Upper lobe of left lung (tissue), 6 donors: ENCODE measurements around the gene CLASP1. TPM values are rescaled to one million over a fixed set of nuclear protein-coding genes. Genes with fewer than 3 reads are reported as not detected.

Source experiments
- ATAC-seq, 2 donors: fragments of 200-7000 bp; cut with Tn5 transposase; one replicate each; pipeline ENCODE4 v1.9.1; 2022; ENCODE audit warnings: mild to moderate bottlenecking in 2 of 2, moderate library complexity in 2 of 2; ENCODE audit not compliant: low FRiP score in 2 of 2
- DNase-seq, 2 donors: peaks; one replicate each; pipeline ENCODE4 v3.0.0-alpha.2; 2019 to 2020
- H3K27ac ChIP-seq, 4 donors: fragments of 200-600 bp; sonication (generic); one replicate each; pipeline ENCODE4 v1.5.1; 2016 to 2019
- H3K27me3 ChIP-seq, 4 donors: fragments of 200-600 bp; sonication (generic); one replicate each; pipeline ENCODE4 v1.5.1; 2017 to 2019
- H3K36me3 ChIP-seq, 4 donors: fragments of 200-600 bp; sonication (generic); one replicate each; pipeline ENCODE4 v1.5.1; 2016 to 2019
- H3K4me1 ChIP-seq, 4 donors: fragments of 200-600 bp; sonication (generic); one replicate each; pipeline ENCODE4 v1.5.1; 2018 to 2019
- H3K4me3 ChIP-seq, 4 donors: fragments of 200-600 bp; sonication (generic); one replicate each; pipeline ENCODE4 v1.5.1; 2017 to 2019; ENCODE audit warnings: mild to moderate bottlenecking in 2 of 4, moderate library complexity in 1 of 4
- H3K9me3 ChIP-seq, 4 donors: fragments of 200-600 bp; sonication (generic); one replicate each; pipeline ENCODE4 v1.5.1; 2018 to 2019
- EP300 ChIP-seq, 4 donors: sonication (generic); formaldehyde crosslinking; IDR thresholded peaks; one replicate each; pipeline ENCODE4 v1.5.1; 2017; ENCODE audit warnings: antibody characterized with exemption in 4 of 4, control low read depth in 2 of 4
- POLR2A ChIP-seq, 4 donors: fragments of 450-650 bp; IDR thresholded peaks; one replicate each; pipeline ENCODE4 v1.5.1; 2016 to 2017; ENCODE audit warnings: antibody characterized with exemption in 4 of 4, mild to moderate bottlenecking in 2 of 4
- POLR2AphosphoS5 ChIP-seq, 2 donors: sonication (generic); formaldehyde crosslinking; IDR thresholded peaks; one replicate each; pipeline ENCODE4 v1.5.1; 2017; ENCODE audit warnings: antibody characterized with exemption in 2 of 2
- WGBS, 2 donors: methylation state at CpG; one replicate each; pipeline ENCODE4 v1.1.5; 2017 to 2018; 5-methylcytosine and 5-hydroxymethylcytosine counted together
- total RNA-seq, 6 donors: library from RNA; depleted of rRNA in 4 of 6; stranded (reverse); fragments of >200 nt in 4 of 6; gene quantifications; one replicate each; pipeline versions ENCODE4 v1.1.0 to v1.2.1, GENCODE V29; 2016 to 2021
- TF ChIP-seq, protein P1 (sequence below), 6 experiments: fragments of 450-650 bp in 4 of 6; fragments of 200-600 bp in 2 of 6; sonication (generic) in 2 of 6; IDR thresholded peaks; one replicate each; pipeline ENCODE4 v1.5.1; 2016 to 2019; ENCODE audit warnings: antibody characterized with exemption in 6 of 6
- donor health status: DM: no; HTN: no; CAD: no; lungs with moderate emphysema.
- donor health status: DM: no; HTN: yes; CAD: no; lungs with severe emphysema.

The CLASP1 gene
- total RNA-seq, 6 donors from 2014 or later, result 36.3 to 95.3 (median 46.8) TPM

DNA sequence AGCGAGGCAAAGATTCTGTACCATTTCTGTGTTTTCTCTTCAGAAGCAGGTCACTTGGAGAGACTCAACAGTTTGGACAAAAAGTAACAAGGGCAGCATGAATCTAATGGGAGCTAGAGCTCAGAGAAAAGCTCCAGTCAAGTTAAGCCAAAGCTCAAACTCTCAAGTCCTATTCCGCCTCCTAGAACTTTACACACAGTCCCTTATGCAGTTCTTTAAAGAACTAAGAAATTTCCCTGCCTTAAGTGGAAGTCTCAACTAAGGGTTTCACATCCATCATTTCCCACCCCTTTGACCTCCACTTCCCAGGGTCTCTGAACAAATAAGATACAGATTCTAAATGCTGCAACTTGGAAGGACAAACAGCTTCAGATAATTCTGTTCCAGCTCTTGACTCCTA lies 239.9 kb downstream of the CLASP1 start:
- H3K27me3 ChIP-seq, result no peaks in the 10 kb centered on the region
- peaks cover 0 to 69% (median 27%) of the 10 kb centered on the region in 4 donors for H3K36me3 ChIP-seq
- WGBS, 2 donors, result 88 to 91% methylated on average over 2 of the region's 2 CpGs
- H3K9me3 ChIP-seq, result no peaks in the 10 kb centered on the region
- DNase-seq (no peak), ATAC-seq (no peak)
- no peak overlapping the region for H3K27ac ChIP-seq
- no peak overlapping the region for H3K4me3 ChIP-seq
- no peaks in the 10 kb centered on the region for H3K4me1 ChIP-seq
- TF ChIP-seq EP300 (IDR thresholded peaks at IDR 0.05), result no peak
- no peak for TF ChIP-seq POLR2AphosphoS5 (IDR thresholded peaks at IDR 0.05)
- TF ChIP-seq, protein P1, sequence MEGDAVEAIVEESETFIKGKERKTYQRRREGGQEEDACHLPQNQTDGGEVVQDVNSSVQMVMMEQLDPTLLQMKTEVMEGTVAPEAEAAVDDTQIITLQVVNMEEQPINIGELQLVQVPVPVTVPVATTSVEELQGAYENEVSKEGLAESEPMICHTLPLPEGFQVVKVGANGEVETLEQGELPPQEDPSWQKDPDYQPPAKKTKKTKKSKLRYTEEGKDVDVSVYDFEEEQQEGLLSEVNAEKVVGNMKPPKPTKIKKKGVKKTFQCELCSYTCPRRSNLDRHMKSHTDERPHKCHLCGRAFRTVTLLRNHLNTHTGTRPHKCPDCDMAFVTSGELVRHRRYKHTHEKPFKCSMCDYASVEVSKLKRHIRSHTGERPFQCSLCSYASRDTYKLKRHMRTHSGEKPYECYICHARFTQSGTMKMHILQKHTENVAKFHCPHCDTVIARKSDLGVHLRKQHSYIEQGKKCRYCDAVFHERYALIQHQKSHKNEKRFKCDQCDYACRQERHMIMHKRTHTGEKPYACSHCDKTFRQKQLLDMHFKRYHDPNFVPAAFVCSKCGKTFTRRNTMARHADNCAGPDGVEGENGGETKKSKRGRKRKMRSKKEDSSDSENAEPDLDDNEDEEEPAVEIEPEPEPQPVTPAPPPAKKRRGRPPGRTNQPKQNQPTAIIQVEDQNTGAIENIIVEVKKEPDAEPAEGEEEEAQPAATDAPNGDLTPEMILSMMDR (IDR thresholded peaks at IDR 0.05), result no peak
- no peak for TF ChIP-seq POLR2A (IDR thresholded peaks at IDR 0.05)

DNA sequence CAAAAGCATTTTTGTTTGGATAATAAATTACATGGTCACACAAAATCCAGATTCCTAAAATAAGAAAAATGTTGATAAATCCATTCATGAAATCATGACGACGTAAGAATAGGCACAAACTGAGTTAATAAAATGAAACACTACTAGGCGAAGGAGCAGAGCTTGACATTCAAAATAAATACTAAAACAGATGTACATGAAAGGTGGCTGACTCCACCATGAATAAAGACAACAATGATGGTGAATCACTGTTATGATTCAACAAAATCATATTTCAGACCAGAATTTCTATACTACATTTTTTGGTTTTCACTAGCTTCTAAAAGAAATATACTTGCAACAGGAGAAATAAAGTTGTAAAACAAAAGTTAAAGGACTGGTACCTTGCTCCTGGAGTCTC lies 240.6 kb downstream of the CLASP1 start:
- no peak for ATAC-seq
- H3K27me3 ChIP-seq, result no peaks in the 10 kb centered on the region

DNA sequence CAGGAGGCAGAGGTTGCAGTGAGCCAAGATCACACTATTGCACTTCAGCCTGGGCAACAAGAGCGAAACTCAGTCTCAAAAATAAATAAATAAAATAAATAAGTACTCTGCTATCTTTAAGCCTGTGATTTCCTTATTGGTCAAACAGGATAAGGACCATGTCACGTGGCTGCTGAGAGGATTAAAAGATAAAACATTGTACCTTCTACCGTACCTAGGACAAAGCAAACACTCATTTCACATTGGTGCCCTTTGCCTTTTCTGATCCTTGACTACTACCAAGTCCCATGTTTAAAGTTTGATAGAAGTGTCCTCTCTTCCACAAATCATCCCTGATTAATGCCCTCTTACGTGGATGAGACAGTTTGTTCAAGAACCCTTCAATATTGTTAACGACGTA lies 244.0 kb downstream of the CLASP1 start:
- TF ChIP-seq POLR2AphosphoS5 (IDR thresholded peaks at IDR 0.05), result no peak
- TF ChIP-seq, protein P1 (IDR thresholded peaks at IDR 0.05), result no peak
- no peak for TF ChIP-seq EP300 (IDR thresholded peaks at IDR 0.05)
- 78 to 89% methylated on average over 6 of the region's 6 CpGs for WGBS, 2 donors
- Histone ChIP-seq H3K9me3 (no peaks in the 10 kb centered on the region), H3K36me3 (peaks cover 8 to 86% (median 37%) of the 10 kb centered on the region in 4 donors), H3K4me3 (no peak overlapping the region), H3K27ac (no peak overlapping the region), H3K4me1 (no peaks in the 10 kb centered on the region), H3K27me3 (no peaks in the 10 kb centered on the region)
- ATAC-seq, result no peak
- no peak for DNase-seq

More for the DNA sequence above, 240.6 kb downstream of the CLASP1 start:
- Histone ChIP-seq H3K36me3 (peaks cover 3 to 73% (median 28%) of the 10 kb centered on the region in 4 donors), H3K27ac (no peak overlapping the region), H3K9me3 (no peaks in the 10 kb centered on the region), H3K4me1 (no peaks in the 10 kb centered on the region), H3K4me3 (no peak overlapping the region)
- WGBS, 2 donors, result 95 to 98% methylated on average over 3 of the region's 3 CpGs
- no peak for DNase-seq
- TF ChIP-seq EP300 (IDR thresholded peaks at IDR 0.05) (no peak), POLR2A (IDR thresholded peaks at IDR 0.05) (no peak)

DNA sequence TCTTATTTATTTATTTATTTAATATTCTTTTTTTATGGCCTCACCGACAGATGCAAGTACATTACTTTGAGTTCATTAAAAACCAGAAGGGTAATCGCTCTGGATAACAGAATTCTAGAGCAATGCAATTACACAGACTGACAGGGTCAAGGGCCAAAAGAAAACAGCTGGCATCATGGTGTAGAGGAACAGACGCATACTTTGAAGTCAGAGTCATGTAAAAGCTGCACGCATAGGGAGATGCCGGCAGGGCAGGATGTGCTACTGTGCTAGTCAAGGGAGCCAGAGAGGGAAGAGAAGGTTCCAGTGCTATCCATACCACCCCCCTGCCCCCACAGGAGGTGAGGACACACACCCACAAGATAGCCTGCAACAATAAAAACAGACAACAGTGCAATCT lies 249.1 kb downstream of the CLASP1 start:
- Histone ChIP-seq H3K4me1 (no peaks in the 10 kb centered on the region), H3K9me3 (no peaks in the 10 kb centered on the region), H3K36me3 (peaks cover 18 to 83% (median 37%) of the 10 kb centered on the region in 4 donors), H3K27me3 (no peaks in the 10 kb centered on the region), H3K27ac (no peak overlapping the region), H3K4me3 (no peak overlapping the region)
- no peak for TF ChIP-seq EP300 (IDR thresholded peaks at IDR 0.05)
- TF ChIP-seq POLR2A (IDR thresholded peaks at IDR 0.05), result no peak
- TF ChIP-seq, protein P1 (IDR thresholded peaks at IDR 0.05), result no peak
- TF ChIP-seq POLR2AphosphoS5 (IDR thresholded peaks at IDR 0.05), result no peak
- DNase-seq (no peak), ATAC-seq (no peak)
- 83% methylated on average over 5 of the region's 5 CpGs for WGBS, 2 donors

DNA sequence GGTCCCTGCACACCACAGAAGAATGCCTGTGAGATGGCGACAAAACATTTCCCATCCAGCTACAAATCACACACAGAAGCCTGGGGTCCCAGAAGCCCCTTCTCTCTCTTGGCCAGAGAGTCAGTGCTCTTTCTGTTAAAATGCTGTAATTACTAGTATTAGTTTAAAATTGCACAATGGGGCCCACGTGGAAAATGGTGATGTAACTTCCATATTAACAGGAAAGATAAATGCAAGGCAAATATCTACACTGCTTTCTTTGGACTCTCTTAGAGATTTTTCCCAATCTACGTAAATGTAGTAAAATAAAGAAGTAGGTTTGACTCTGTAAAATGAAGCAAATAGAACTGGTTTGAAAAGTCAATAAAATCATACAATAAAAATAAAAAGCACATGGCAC lies 250.4 kb downstream of the CLASP1 start:
- Histone ChIP-seq H3K4me3 (no peak overlapping the region), H3K27me3 (no peaks in the 10 kb centered on the region), H3K27ac (no peak overlapping the region), H3K36me3 (peaks cover 16 to 81% (median 36%) of the 10 kb centered on the region in 4 donors), H3K9me3 (no peaks in the 10 kb centered on the region), H3K4me1 (no peaks in the 10 kb centered on the region)
- TF ChIP-seq EP300 (IDR thresholded peaks at IDR 0.05), result no peak
- TF ChIP-seq, protein P1 (IDR thresholded peaks at IDR 0.05), result no peak
- no peak for TF ChIP-seq POLR2A (IDR thresholded peaks at IDR 0.05)
- no peak for TF ChIP-seq POLR2AphosphoS5 (IDR thresholded peaks at IDR 0.05)
- DNase-seq (no peak), ATAC-seq (no peak)
- 69 to 76% methylated on average over 3 of the region's 3 CpGs for WGBS, 2 donors
